HepG2 (cell line): ENCODE measurements around the gene MYL12B. TPM values are rescaled to one million over a fixed set of nuclear protein-coding genes. Genes with fewer than 3 reads are reported as not detected.

Experiments
- ATAC-seq: fragments of 200-7000 bp; cut with Tn5 transposase; 3 replicates; pipeline ENCODE4 v1.9.1; 2020; ENCODE audit warnings: mild to moderate bottlenecking, moderate library complexity
- BruUV-seq: library from RNA; stranded (reverse); fragments of 400-500 nt; replicated peaks from 2 replicates; lab custom pipeline; 2021; lab: Mats Ljungman, UMichigan
- CTCF ChIA-PET: fragments of 300-600 bp; formaldehyde crosslinking; extraction: SDS; loops from one replicate; lab custom pipeline; 2021; ENCODE audit warnings: low total read pairs, inconsistent platforms, low intra/inter-chr PET ratio; lab: Yijun Ruan, JAX
- POLR2A ChIA-PET: fragments of 350-600 bp; sonication (Branson Sonifier 250); formaldehyde crosslinking; loops from one replicate; lab custom pipeline; 2020; ENCODE audit warnings: antibody characterized with exemption, inconsistent platforms; lab: Yijun Ruan, JAX
- DNase-seq: peaks from one replicate; pipeline ENCODE4 v3.0.0-alpha.2; 2015; ENCODE audit warnings: low spot score
- FAIRE-seq: peaks from 3 replicates; lab custom pipeline; 2011; peaks lifted over from hg19 to GRCh38; lab: Jason Lieb, UNC
- H2AFZ ChIP-seq: one replicate; pipeline ENCODE4 v1.6.1; 2011; ENCODE audit warnings: low read length, inconsistent platforms
- H3K27ac ChIP-seq: fragments of 300-600 bp; 3 replicates; pipeline ENCODE4 v1.8.0; 2011; ENCODE audit warnings: mixed run types, mild to moderate bottlenecking, mixed read lengths, low read length, inconsistent platforms; ENCODE audit not compliant: insufficient read depth; ENCODE audit errors: extremely low read length
- H3K27me3 ChIP-seq, 2 experiments: fragments of 200-600 bp in 1 of 2; 2 replicates in 1 of 2; 3 replicates in 1 of 2; pipeline versions ENCODE4 v1.6.0 to v1.8.0; 2011; ENCODE audit warnings: low read length in 2 of 2, mild to moderate bottlenecking in 2 of 2, moderate library complexity in 2 of 2, inconsistent platforms in 1 of 2; ENCODE audit not compliant: insufficient read depth in 2 of 2, control insufficient read depth in 1 of 2
- H3K36me3 ChIP-seq, 2 experiments: fragments of 200-600 bp in 1 of 2; replicated peaks in 1 of 2; 2 replicates in 1 of 2; 3 replicates in 1 of 2; pipeline versions ENCODE4 v1.5.1 to v1.8.0; 2011; ENCODE audit warnings: low read length in 2 of 2, inconsistent platforms in 1 of 2; ENCODE audit not compliant: insufficient read depth in 2 of 2, control insufficient read depth in 1 of 2
- H3K4me1 ChIP-seq: 2 replicates; pipeline ENCODE4 v1.5.1; 2012; ENCODE audit warnings: low read length, inconsistent platforms; ENCODE audit not compliant: insufficient read depth
- H3K4me2 ChIP-seq: 2 replicates; pipeline ENCODE4 v1.6.0; 2011; ENCODE audit warnings: low read depth, low read length, inconsistent platforms
- H3K4me3 ChIP-seq, 3 experiments: fragments of 200-600 bp in 1 of 3; sonication (generic), shearing (Covaris generic) in 1 of 3; replicated peaks in 1 of 3; 2 replicates each; pipeline ENCODE4 v1.5.1; 2011 to 2016; ENCODE audit warnings: low read length in 3 of 3, inconsistent platforms in 2 of 3, low read depth in 2 of 3, mild to moderate bottlenecking in 2 of 3, control low read depth in 1 of 3, mixed read lengths in 1 of 3; ENCODE audit not compliant: insufficient read depth in 1 of 3
- H3K79me2 ChIP-seq: one replicate; pipeline ENCODE4 v1.6.1; 2011; ENCODE audit warnings: low read length, inconsistent platforms; ENCODE audit not compliant: insufficient read depth
- H3K9ac ChIP-seq: 2 replicates; pipeline ENCODE4 v1.6.0; 2011; ENCODE audit warnings: mild to moderate bottlenecking, low read depth, low read length, inconsistent platforms; ENCODE audit not compliant: insufficient read depth
- H3K9me3 ChIP-seq: 2 replicates; pipeline ENCODE4 v1.5.1; 2012; ENCODE audit warnings: mild to moderate bottlenecking, low read length
- H4K20me1 ChIP-seq: 2 replicates; pipeline ENCODE4 v1.6.0; 2011; ENCODE audit warnings: inconsistent platforms, mild to moderate bottlenecking, low read length, moderate library complexity; ENCODE audit not compliant: insufficient read depth
- CHD2 ChIP-seq: IDR thresholded peaks from 2 replicates; pipeline ENCODE4 v1.6.1; 2011; ENCODE audit warnings: low read depth, low read length, improper control_type of control experiment
- HDAC1 ChIP-seq: sonication (generic); formaldehyde crosslinking; IDR thresholded peaks from 2 replicates; pipeline ENCODE4 v1.5.1; 2020; ENCODE audit warnings: mild to moderate bottlenecking, missing genetic modification reagents
- HNF4A ChIP-seq: sonication (generic); formaldehyde crosslinking; IDR thresholded peaks from 2 replicates; pipeline ENCODE4 v1.4.0; 2020; ENCODE audit warnings: missing genetic modification reagents
- HNRNPUL1 ChIP-seq: fragments of 200-400 bp; formaldehyde crosslinking; IDR thresholded peaks from 2 replicates; pipeline ENCODE4 v1.6.1; 2017; ENCODE audit warnings: low read depth, mild to moderate bottlenecking, low read length, moderate library complexity
- MIER2 ChIP-seq: IDR thresholded peaks from 2 replicates; pipeline ENCODE4 v1.6.1; 2016; ENCODE audit warnings: missing biosample characterization, missing genetic modification reagents
- POLR2A ChIP-seq, 2 experiments: IDR thresholded peaks; 2 replicates each; pipeline ENCODE4 v1.6.1; 2011; ENCODE audit warnings: low read depth in 2 of 2, low read length in 2 of 2, mild to moderate bottlenecking in 1 of 2, moderate library complexity in 1 of 2; ENCODE audit not compliant: insufficient read depth in 1 of 2
- PRDM10 ChIP-seq: sonication (generic); formaldehyde crosslinking; IDR thresholded peaks from 2 replicates; pipeline ENCODE4 v1.4.0; 2020; ENCODE audit warnings: low read depth, missing genetic modification reagents
- REST ChIP-seq, 2 experiments: IDR thresholded peaks; 2 replicates each; pipeline ENCODE4 v1.6.1; 2011 to 2012; ENCODE audit warnings: low read length in 2 of 2, borderline replicate concordance in 1 of 2, low read depth in 1 of 2, mild to moderate bottlenecking in 1 of 2, moderate library complexity in 1 of 2
- SAP130 ChIP-seq: IDR thresholded peaks from 2 replicates; pipeline ENCODE4 v1.6.1; 2016; ENCODE audit warnings: low read depth
- TFDP1 ChIP-seq: IDR thresholded peaks from 2 replicates; pipeline ENCODE4 v1.6.1; 2016; ENCODE audit warnings: missing compliant biosample characterization, missing genetic modification reagents, borderline replicate concordance
- THYN1 ChIP-seq: sonication (generic); formaldehyde crosslinking; IDR thresholded peaks from 2 replicates; pipeline ENCODE4 v1.8.1; 2023; ENCODE audit warnings: low read depth, mild to moderate bottlenecking, moderate library complexity, missing genetic modification reagents, borderline replicate concordance
- XBP1 ChIP-seq: sonication (generic); formaldehyde crosslinking; IDR thresholded peaks from 2 replicates; pipeline ENCODE4 v1.5.0; 2020; ENCODE audit warnings: missing genetic modification reagents
- ZEB1 ChIP-seq: IDR thresholded peaks from 2 replicates; pipeline ENCODE4 v1.6.1; 2012; ENCODE audit warnings: mild to moderate bottlenecking, low read depth, inconsistent platforms; ENCODE audit not compliant: insufficient replicate concordance
- ZNF121 ChIP-seq: sonication (generic); formaldehyde crosslinking; IDR thresholded peaks from 2 replicates; pipeline ENCODE4 v1.5.0; 2020; ENCODE audit warnings: mild to moderate bottlenecking, missing genetic modification reagents
- ZNF430 ChIP-seq: sonication (generic); formaldehyde crosslinking; IDR thresholded peaks from 2 replicates; pipeline ENCODE4 v1.9.0; 2021; ENCODE audit warnings: mild to moderate bottlenecking, missing genetic modification reagents
- ZNF644 ChIP-seq: IDR thresholded peaks from 2 replicates; pipeline ENCODE4 v1.6.1; 2016; ENCODE audit warnings: low read depth
- ZNF780A ChIP-seq: sonication (generic); formaldehyde crosslinking; IDR thresholded peaks from 2 replicates; pipeline ENCODE4 v1.8.0; 2022; ENCODE audit warnings: mild to moderate bottlenecking, missing genetic modification reagents, moderate library complexity
- ZNF891 ChIP-seq: sonication (generic); formaldehyde crosslinking; IDR thresholded peaks from 2 replicates; pipeline ENCODE4 v1.5.0; 2020; ENCODE audit warnings: mild to moderate bottlenecking, missing genetic modification reagents
- WGBS: methylation state at CpG from one replicate; pipeline ENCODE4 v1.1.6; 2017; ENCODE audit warnings: low lambda C conversion rate; 5-methylcytosine and 5-hydroxymethylcytosine counted together
- in situ Hi-C: cut with HindIII; loops from 2 replicates; pipeline ENCODE4 v1.10.0; 2017; ENCODE audit warnings: low pct_unique_long_range_greater_than_20kb; ENCODE audit not compliant: extremely low pct_ligation_motif_present
- intact Hi-C: fragments of 100-400 bp; cut with micrococcal nuclease; formaldehyde crosslinking; loops from one replicate; pipeline ENCODE4 v1.10.0; 2022; ENCODE audit not compliant: unreplicated experiment
- polyA plus RNA-seq, 8 experiments: library from polyadenylated mRNA; depleted of rRNA in 3 of 8; stranded (reverse) in 7 of 8; unstranded in 1 of 8; fragments of >200 nt; fragmentation: Illumina TruSeq in 4 of 8; extraction: Trizol in 4 of 8; gene quantifications; 2 replicates each; pipeline versions ENCODE4 v1.2.1 to v1.2.3, GENCODE V29; 2011 to 2016; ENCODE audit warnings: low read depth in 4 of 8, missing spikeins in 1 of 8, mixed read lengths in 1 of 8; ENCODE audit not compliant: insufficient read depth in 1 of 8
- total RNA-seq, 5 experiments: library from RNA; depleted of rRNA; stranded (reverse); fragments of >200 nt; fragmentation: Illumina TruSeq; extraction: Trizol; gene quantifications; 2 replicates each; pipeline ENCODE4 v1.2.3, GENCODE V29; 2016; ENCODE audit warnings: low read depth in 1 of 5

Gene MYL12B
- total and polyA plus RNA-seq, 2 of the 13 experiments (the other 11 are each of a cell fraction or from before 2014, with no cell fraction given): 265 to 340 TPM

- ChIA-PET CTCF (no interaction called here), POLR2A (no interaction called here)
- no peak overlapping the region for H2AFZ ChIP-seq
- no peaks in the 10 kb centered on the region for H3K9me3 ChIP-seq
- in situ Hi-C loops: no loop called here
- no peaks in the 10 kb centered on the region; a peak in 2 of 5 replicates for H3K27me3 ChIP-seq
- H3K4me3 ChIP-seq: peak overlapping the region; percentile 9 to 96 (median 90); a peak in 2 of 6 replicates
- FAIRE-seq (no peak), DNase-seq (peak; percentile 52), ATAC-seq (no peak)
- BruUV-seq: no TSS peak
- intact Hi-C loops: no loop called here
- H3K4me1 ChIP-seq: peaks cover 68% of the 10 kb centered on the region
- H3K79me2 ChIP-seq: peaks cover 91% of the 10 kb centered on the region
- peaks cover 74% of the 10 kb centered on the region for H4K20me1 ChIP-seq
- H3K4me2 ChIP-seq: peak overlapping the region; percentile 91
- no peaks in the 10 kb centered on the region for H3K36me3 ChIP-seq
- peak overlapping the region; percentile 65 for H3K27ac ChIP-seq
- 9% methylated on average over 3 of the region's 3 CpGs for WGBS
- peak overlapping the region; percentile 33 for H3K9ac ChIP-seq
- peak; percentile 9 to 89; a peak in 3 of 4 replicates for TF ChIP-seq REST (IDR thresholded peaks at IDR 0.05; ENCODE audit: borderline replicate concordance in 1 of 2, low read depth in 1 of 2, low read length in 2 of 2)
- TF ChIP-seq THYN1 (CRISPR knock-in tag): no peak
- TF ChIP-seq XBP1 (CRISPR knock-in tag): no peak
- TF ChIP-seq ZEB1: no peak
- TF ChIP-seq HNRNPUL1: no peak
- TF ChIP-seq TFDP1: no peak
- TF ChIP-seq SAP130 (CRISPR knock-in tag): peak; percentile 48
- TF ChIP-seq ZNF430: 0 out of 2 replicates have a peak, but pooled peaks have one; percentile 25
- no peak for TF ChIP-seq CHD2
- 0 out of 4 replicates have a peak, but pooled peaks of 1 of the 2 experiments have one; percentile 11 for TF ChIP-seq POLR2A (IDR thresholded peaks at IDR 0.05; ENCODE audit: insufficient read depth in 1 of 2, low read depth in 2 of 2, low read length in 2 of 2)
- peak; percentile 90 for TF ChIP-seq MIER2 (CRISPR knock-in tag)
- no peak for TF ChIP-seq ZNF891 (CRISPR knock-in tag)
- peak; percentile 68; the same call in 1 of the 2 replicates for TF ChIP-seq ZNF121
- TF ChIP-seq ZNF644: no peak
- TF ChIP-seq PRDM10 (CRISPR knock-in tag): peak; percentile 37; the same call in 1 of the 2 replicates
- TF ChIP-seq HNF4A (CRISPR knock-in tag): peak; percentile 24; the same call in 1 of the 2 replicates
- no peak for TF ChIP-seq ZNF780A (CRISPR knock-in tag)
- TF ChIP-seq HDAC1: 0 out of 2 replicates have a peak, but pooled peaks have one; percentile 14
Measured at GRCh38 chr18:3265564-3266033, 3.7 kb downstream of the MYL12B start.
